Cerebellar nuclear complex (tissue), 1 donor: ENCODE measurements around the gene RFX2.

Experiments
- DNase-seq, 2 experiments: peaks; one replicate each; lab custom pipeline; 2025; lab: John Stamatoyannopoulos, UW

Gene RFX2

DNA sequence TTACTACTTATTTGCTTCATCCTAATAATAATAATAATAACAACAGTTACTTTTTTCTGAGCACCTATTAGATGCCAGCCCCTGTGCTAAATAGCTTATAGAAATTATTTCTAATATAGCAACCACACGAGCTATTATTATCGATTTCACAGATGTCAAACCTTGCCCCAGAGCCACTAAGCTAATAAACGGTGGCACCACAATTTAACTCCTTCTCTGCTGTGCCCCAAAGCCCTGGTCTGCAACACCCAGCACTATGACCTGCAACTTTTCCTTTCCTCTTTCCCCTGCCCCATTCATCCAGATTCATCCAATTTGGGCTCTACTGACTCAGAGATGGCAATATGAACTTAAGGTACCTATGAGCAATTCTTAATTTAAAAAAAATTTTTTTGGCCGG is 6.4 kb downstream of the RFX2 start:
- no peak for DNase-seq

- DNase-seq = peak; percentile 25 to 33
Observed at GRCh38 chr19:6103217-6103644, 7.1 kb downstream of the RFX2 start.

DNA sequence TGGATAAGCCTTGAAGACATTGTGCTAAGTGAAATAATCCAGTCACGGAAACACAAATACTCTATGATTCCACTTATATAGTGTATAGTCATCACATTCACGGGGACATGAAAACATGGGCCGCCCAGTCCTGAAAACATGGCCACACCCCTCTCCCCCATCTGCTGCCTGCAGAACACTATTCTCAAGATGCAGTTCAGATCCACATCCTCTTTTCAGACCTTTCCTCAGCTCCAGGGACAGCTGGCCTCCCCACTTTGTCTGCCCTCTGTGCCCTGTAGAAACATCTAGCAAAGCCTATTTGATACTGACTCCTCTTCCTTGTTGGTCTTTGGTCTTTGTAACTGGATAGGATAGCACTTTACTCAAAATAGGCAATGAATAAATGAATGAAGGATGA is 8.3 kb downstream of the RFX2 start:
- no peak for DNase-seq

DNA sequence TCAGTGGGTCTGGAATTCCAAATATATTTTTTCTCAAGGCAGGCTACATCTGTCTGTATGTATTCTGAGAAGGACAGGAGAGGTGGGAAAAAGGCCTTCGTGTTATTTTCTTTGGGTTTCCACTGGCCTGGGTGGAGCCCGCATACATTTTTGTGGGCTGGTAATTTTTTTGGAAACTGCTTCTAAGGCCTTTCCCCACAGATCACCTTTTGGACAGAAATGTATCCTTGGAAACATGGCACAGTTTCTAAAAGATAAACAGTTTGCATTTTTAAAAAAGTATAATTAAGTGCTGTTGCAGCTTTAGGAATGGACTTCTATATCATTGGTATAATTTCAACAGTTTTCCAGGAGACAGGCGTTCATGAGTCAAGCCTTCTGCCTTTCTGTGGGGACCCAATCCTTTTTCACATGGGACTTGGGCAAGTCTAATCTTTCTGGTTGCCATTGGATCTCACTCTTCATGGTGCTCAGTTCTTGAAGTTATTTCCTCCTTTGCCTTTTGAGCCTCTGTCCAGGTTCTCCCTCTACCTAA is 8.9 kb downstream of the RFX2 start:
- no peak for DNase-seq

- no peak for DNase-seq
Observed at GRCh38 chr19:6100284-6100915, 9.9 kb downstream of the RFX2 start.

DNA sequence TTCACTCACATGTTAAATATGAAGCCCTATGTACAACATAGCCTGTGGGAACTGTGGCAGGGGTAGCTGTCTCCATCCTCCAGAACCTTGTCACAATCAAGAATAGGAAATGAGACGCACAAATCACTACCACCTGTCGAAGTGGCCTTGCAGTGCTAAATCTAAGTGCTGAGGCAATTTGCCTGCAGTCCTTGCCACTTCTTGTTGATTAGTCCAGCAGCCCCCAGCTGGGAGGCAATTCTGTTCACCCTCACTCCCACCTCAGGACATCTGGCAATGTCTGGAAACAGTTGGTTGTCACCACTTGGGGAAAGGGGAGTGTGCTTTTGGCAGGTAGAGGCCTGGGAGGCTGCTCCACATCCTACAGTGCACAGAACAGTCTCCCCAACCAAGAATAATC is 10.7 kb downstream of the RFX2 start:
- no peak for DNase-seq

GRCh38 chr19:6099033-6099432 is 11.3 kb downstream of the RFX2 start:
- no peak for DNase-seq

DNA sequence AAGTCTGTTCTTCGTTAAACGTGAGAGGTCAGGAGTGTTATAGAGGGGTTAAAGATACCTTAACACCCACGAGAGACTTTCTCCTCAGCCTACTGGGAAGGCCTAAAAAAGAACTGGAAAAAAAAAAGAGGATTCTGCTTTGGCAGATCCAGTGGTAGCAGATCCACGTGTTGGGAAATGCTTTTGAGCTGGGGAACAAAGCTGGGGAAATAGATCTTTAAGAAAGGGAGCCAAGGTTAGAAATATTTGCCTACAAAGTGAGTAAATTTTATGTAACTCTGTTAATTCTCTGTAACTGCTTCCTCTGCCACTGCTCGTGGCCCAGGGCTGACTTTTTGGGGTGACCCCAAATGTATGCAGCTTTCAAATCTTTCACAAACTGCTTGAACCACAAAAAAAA is 11.7 kb downstream of the RFX2 start:
- no peak for DNase-seq

DNA sequence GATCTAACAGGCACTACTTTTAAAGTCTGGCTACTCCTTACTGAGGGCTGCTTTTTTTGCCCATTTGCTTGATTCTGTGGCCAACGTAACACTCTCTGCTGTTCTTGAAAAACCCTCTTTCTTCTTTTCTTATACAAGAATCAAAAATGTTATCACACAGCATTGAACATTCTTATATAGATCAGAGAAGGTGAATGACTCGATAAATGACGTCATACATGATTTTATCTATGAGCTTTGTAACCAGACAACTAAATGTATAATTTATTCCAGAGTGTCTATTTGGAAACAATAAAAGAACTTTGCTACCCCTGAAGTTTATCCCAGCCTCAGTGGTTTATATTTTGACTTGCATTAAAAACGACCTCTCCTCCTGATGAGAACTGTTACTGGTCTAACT is 12.4 kb downstream of the RFX2 start:
- DNase-seq = no peak

GRCh38 chr19:6095760-6096159 is 14.5 kb downstream of the RFX2 start:
- DNase-seq = no peak

DNA sequence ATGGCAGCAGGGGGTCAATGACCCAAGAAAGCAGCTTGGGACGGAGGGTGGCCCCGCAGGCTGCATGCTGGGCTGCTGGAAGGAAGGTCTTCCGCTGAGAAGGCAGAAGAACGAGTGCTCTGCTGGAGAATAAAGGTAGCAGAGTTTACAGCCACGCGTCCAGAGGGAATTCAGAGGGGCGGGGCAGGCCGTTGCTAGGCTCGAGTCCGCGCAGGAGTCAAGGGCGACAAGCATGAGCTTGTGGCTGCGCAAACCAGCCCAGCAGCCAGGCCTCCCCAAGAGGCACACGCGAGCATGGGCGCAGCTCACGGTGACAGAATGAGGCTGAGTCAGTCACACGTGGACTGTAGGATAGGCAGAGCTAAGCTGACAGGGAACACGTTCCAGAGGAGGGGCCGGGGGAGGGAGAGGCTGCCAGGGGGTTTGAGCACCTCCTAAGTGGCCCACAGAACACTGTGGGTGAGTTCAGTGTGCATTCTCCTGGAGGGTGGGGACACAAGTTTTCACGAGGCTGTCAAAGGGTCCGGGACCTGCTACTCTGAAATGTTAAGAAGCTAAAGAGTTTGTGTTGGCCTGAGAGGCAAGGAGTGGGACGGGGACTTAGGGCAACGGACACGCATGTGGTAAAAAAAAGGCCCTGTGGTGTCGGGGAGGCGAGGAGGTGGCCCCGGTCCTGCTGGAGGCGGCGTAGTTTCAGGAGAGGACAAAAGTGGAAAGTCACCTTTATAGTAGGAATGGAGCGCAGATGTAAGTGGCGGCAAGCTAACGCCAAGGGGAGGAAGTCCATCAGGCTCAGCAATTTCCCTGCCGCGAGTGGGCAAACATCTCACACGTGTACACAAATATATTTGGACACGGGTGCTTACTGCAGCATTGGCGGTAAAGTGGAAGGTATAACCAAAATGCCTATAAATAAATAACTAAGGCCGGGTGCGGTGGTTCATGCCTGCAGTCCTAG is 17.7 kb downstream of the RFX2 start:
- no peak for DNase-seq

- no peak for DNase-seq
Observed at GRCh38 chr19:6091771-6092291, 18.5 kb downstream of the RFX2 start.

DNA sequence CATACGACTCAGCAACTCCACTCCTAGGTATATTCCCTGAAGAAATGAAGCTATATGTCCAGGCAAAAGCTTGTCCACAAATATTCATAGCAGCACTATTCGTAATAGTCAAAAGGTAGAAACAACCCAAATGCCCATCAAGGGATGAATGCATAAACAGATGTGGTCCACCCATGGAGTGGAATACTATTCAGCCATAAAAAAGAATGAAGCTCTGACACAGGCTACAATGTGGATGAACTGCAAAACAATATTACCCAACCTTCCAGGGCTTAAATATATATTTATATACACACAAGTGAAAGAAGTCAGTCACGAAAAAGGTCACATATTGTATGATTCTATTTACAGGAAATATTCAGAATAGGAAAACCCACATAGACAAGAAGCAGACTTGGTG is 19.7 kb downstream of the RFX2 start:
- no peak for DNase-seq

DNA sequence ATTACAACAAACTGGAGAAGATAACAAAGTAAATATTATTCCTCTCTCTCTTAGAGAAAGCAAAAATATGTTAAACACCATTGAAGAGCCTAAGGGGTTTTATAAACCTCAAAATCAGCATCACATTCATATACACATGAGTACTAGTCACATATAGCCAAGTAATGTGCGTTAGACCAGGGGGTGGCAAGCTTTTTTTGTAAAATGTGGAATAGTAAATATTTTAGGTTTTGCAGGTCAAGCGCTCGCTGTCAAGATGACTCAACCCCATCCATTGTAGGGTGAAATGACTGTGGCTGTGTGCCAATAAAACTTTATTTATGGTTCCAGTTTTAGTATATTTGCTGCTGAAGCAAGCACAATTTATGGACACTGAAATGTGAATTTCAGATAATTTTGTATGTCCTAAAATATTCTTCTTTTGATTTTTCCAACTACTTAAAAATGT is 21.7 kb downstream of the RFX2 start:
- DNase-seq = no peak

GRCh38 chr19:6087074-6087571 is 23.2 kb downstream of the RFX2 start:
- DNase-seq = no peak

DNA sequence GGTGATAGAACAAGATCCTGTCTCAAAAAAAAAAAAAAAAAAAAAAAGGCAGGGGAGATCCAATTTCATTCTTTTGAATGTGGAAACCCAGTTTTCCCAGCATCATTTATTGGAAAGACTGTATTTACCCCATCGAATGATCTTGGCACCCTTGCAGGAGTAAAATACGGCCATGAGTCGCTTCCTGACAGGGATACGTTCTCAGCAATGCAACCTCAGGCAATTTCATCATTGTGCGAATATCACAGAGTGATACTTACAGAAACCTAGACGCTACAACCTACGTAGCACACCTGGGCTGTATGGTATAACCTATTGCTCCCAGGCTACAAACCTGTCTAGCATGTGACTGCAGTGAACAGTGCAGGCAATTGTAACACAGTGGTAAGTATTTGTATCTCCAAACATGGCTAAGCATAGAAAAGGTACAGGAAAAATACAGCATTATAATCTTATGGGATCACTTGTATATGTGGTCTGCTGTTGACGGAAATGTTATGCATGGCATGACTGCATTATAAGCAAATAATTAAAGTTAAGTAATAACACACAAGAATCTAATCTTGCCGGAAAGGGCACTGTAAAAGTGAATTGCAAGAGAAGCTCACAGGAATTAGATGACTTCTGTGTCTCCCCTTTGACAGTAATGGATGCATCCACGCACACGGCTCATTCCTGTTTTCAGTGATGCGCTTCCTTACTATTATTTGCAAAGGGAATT is 24.1 kb downstream of the RFX2 start:
- DNase-seq = no peak

DNA sequence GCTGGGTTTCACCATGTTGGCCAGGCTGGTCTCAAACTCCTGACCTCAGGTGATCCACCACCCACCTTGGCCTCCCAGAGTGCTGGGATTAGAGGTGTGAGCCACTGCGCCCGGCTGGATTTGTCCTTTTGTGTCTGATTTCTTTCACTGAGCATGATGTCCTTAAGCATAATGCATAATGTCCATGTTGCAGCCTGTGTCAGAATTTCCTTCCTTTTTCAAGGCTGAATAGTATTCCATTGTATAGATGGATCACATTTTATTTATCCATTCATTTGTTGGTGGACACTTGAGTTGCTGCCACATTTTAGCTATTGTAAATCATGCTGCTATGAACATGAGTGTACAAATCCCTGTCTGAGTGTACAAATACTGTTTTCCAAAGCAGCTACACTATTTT is 25.5 kb downstream of the RFX2 start:
- no peak for DNase-seq

GRCh38 chr19:6079107-6079506 is 31.2 kb downstream of the RFX2 start:
- DNase-seq = no peak

DNA sequence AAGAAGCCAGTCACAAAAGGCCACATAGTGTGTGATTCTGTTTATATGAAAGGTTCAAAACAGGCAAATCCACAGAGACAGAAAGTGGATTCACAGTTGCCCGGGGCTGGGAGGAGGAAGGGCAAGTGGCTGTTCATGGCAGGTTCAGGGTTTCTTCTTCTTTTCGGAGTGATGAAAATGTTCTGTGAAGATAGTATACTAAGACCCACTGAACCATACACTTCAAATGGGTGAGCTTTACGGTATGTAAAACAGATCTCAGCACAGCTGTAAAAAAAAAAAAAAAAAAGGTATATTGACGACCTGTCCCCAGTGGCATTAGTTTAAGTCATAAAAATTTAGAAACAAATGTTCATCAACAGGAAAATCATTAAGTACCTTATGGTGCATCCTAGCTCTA is 32.2 kb downstream of the RFX2 start:
- no peak for DNase-seq

DNA sequence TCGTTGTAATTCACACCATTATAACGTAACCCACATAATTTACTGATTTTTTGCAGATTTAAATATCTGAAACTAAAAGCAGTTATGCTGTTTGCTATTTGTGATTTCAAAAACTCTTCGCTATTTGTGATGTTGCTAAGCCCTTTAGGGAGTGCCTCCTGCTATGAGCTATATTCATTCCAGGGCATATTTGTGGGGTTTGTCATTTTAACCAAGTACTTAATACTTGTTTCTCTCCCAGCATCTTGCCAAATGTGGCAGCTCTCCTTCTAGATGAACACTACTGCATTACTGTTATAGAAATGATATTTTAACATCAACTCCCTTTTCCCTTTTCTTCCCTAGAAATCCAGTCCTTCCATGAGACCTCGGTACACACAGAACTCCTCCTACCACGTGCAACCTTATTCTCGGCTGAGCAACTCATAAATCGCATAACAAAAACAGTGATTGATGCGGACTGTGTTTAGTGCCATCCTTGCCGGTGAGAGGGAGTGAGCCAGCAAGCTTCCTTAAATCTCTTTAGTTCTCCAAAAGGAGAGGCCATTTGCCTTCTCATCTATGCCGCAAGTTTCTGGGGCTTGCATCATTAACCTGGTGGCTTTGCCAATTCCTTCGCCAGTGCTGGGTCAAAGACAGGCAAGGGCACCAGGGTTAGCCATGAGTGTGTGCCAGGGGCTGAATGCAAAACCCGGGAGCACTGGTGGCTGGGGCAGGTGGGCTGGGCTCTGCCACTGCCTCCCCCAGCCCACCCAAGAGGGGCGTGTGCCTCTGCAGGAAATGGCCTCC is 33.4 kb downstream of the RFX2 start:
- DNase-seq = no peak

DNA sequence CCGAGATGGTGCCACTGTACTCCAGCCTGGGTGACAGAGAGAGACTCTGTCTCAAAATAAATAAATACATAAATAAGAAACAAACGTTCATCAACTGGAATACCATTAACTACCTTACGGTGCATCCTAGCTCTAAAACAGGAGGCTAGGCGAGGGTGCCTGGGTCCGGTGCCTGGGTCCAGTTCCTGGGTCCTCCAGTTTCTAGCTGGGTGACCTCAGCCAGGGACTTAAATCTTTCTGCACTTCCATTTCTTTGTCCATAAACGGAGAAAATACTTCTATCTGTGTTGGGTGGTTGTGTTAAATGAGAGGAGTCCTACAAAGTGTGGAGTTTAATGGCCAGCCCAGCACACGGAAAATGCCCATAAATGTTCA is 34.0 kb downstream of the RFX2 start:
- DNase-seq = no peak
